ENCODE results near the gene REV1. TPM values are rescaled to one million over a fixed set of nuclear protein-coding genes. Genes with fewer than 3 reads are reported as not detected.

The REV1 gene
- total RNA-seq, 4 donors from 2014 or later = 54.7 to 84.4 (median 68.8) TPM

GRCh38 chr2:99520195-99520594 is 30.4 kb upstream of the REV1 start:
- WGBS, 2 donors = 92 to 96% methylated on average over 4 of the region's 4 CpGs
- Histone ChIP-seq H3K9me3 (no peaks in the 10 kb centered on the region), H3K4me3 (replicated peaks in 1 of 3) (no peak overlapping the region), H3K27ac (no peak overlapping the region), H3K4me1 (no peaks in the 10 kb centered on the region), H3K36me3 (no peaks in the 10 kb centered on the region), H3K27me3 (no peaks in the 10 kb centered on the region)
- no peak for DNase-seq
- TF ChIP-seq POLR2A (IDR thresholded peaks at IDR 0.05) = no peak
- no peak for TF ChIP-seq CTCF (IDR thresholded peaks at IDR 0.05)
- intact Hi-C loops (cut with DNase I) = no loop called here

- no peaks in the 10 kb centered on the region for H3K4me1 ChIP-seq
- TF ChIP-seq POLR2A (IDR thresholded peaks at IDR 0.05) (no peak), CTCF (IDR thresholded peaks at IDR 0.05) (no peak)
- intact Hi-C loops (cut with DNase I) = no loop called here
- no peaks in the 10 kb centered on the region for H3K27me3 ChIP-seq
- no peak overlapping the region for H3K27ac ChIP-seq
- 93 to 95% methylated on average over 4 of the region's 4 CpGs for WGBS, 2 donors
- H3K36me3 ChIP-seq = no peaks in the 10 kb centered on the region
- no peak for DNase-seq
- H3K9me3 ChIP-seq = no peaks in the 10 kb centered on the region
- H3K4me3 ChIP-seq (replicated peaks in 1 of 3) = no peak overlapping the region
These were observed 24.5 kb upstream of the REV1 start for GRCh38 chr2:99514357-99514756.

- intact Hi-C loops (cut with DNase I) = no loop called here
- DNase-seq = no peak
- TF ChIP-seq CTCF (IDR thresholded peaks at IDR 0.05) = no peak
- TF ChIP-seq POLR2A (IDR thresholded peaks at IDR 0.05) = no peak
- WGBS, 2 donors = 59 to 78% methylated on average over 1 of the region's 1 CpG
- no peak overlapping the region for H3K27ac ChIP-seq
- H3K4me1 ChIP-seq = no peaks in the 10 kb centered on the region
- H3K9me3 ChIP-seq = no peaks in the 10 kb centered on the region
- H3K27me3 ChIP-seq = no peaks in the 10 kb centered on the region
- H3K4me3 ChIP-seq (replicated peaks in 1 of 3) = no peak overlapping the region
- no peaks in the 10 kb centered on the region for H3K36me3 ChIP-seq
These were observed 22.4 kb upstream of the REV1 start for GRCh38 chr2:99512181-99512591.

GRCh38 chr2:99509387-99509786 is 19.6 kb upstream of the REV1 start:
- intact Hi-C loops (cut with DNase I) = no loop called here
- no peak for DNase-seq
- no peaks in the 10 kb centered on the region for H3K36me3 ChIP-seq
- no peaks in the 10 kb centered on the region for H3K27me3 ChIP-seq
- H3K4me1 ChIP-seq = no peaks in the 10 kb centered on the region
- H3K4me3 ChIP-seq (replicated peaks in 1 of 3) = no peak overlapping the region
- H3K27ac ChIP-seq = no peak overlapping the region
- H3K9me3 ChIP-seq = no peaks in the 10 kb centered on the region
- TF ChIP-seq CTCF (IDR thresholded peaks at IDR 0.05) = no peak
- TF ChIP-seq POLR2A (IDR thresholded peaks at IDR 0.05) = no peak
- 84 to 92% methylated on average over 4 of the region's 4 CpGs for WGBS, 2 donors

- Histone ChIP-seq H3K4me1 (no peaks in the 10 kb centered on the region), H3K9me3 (no peaks in the 10 kb centered on the region), H3K27ac (no peak overlapping the region), H3K27me3 (no peaks in the 10 kb centered on the region), H3K36me3 (no peaks in the 10 kb centered on the region), H3K4me3 (replicated peaks in 1 of 3) (no peak overlapping the region)
- intact Hi-C loops (cut with DNase I) = no loop called here
- 86 to 88% methylated on average over 7 of the region's 7 CpGs for WGBS, 2 donors
- TF ChIP-seq POLR2A (IDR thresholded peaks at IDR 0.05) = no peak
- TF ChIP-seq CTCF (IDR thresholded peaks at IDR 0.05) = no peak
- DNase-seq = no peak
These were observed 18.4 kb upstream of the REV1 start for GRCh38 chr2:99507937-99508818.

Data from thyroid gland (tissue), 4 donors.